Ecto neural progenitor cell (in vitro differentiated cells): ENCODE results near the gene CAMKK2.
"Not testable (repeated sequence)": the region's sequence is repeated elsewhere in the genome, so short reads cannot be mapped to it uniquely, and the experiment has no call there.

Source experiments
- DNase-seq: peaks from one replicate; pipeline ENCODE4 v3.0.0-alpha.2; 2018; ENCODE audit warnings: low spot score

Gene CAMKK2

DNA sequence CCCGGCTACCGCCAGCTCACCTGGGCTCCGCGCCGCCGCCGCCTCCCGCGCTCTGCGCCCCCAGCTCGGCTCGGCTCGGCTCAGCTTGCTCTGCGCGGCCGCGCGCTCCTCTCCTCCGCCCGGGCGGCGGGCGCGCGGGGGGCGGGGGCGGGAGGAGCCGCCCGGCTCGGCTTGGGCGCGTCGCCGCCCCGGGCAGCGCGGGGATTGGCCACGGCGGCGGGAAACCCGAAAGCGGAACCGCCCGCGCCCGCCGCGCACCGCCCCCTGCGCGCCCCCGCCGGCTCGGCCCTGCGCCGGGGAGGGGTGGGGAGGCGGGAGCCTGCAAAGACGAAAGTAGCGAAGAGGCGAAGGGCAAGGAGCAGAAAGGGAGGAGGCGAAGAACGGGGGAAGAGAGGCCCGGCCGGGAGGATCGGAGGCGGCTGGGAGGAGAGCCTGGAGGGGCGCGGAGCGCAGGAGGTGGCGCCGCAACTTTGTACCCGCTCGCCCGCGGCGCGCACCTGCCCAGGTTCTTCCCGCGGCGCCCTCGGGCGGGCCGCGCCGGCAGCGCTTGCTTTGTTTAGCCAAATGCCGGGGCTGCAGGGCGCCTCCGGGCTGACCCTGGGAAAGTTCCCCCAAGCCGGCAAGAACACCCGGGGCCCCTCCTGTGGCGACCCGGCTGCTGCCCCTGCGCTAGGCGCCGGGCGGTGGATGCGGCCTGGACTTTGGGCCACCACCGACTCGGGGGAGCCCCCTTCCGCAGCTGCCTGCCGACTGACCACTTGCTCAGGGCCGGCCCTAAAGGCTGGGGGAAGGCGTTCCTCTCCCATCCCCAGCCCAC is at the start of gene CAMKK2:
TSS of gene CAMKK2 (minus strand) at position 92 of the 817 bp plus-strand sequence. CDS start 22,183 bp downstream, outside the sequence.
- peak; percentile 94 for DNase-seq

DNA sequence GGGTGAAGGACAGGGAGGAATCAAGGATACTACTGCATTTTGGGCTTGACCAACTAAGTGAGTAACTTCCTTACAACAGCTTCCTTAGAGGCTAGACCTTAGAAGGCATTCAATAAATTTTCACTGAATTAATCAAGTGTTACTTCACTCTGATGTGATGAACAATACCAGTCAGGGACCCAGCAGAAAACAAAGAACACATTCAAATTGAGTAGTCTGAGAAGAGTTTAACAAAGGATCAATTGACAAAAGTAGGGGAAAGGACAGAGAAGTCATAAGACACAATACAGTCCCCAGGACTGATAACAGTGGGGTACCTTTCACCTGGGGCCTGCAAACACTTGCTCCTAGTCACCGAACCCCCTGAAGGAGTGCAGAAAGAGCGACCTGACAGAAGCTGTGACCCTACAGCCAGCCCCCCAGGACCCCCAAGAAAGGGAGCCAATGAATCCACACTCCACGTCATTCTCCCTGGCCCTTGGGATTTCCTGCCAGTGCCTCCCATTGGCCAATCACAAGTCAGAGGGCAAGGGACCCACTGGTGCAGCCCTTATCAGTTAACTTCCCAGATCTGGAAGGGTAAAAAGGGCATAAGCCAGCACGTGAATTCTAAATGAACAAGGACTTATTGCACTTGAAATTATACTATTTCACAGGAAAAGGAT is 48.8 kb upstream of the CAMKK2 start:
- no peak for DNase-seq

DNA sequence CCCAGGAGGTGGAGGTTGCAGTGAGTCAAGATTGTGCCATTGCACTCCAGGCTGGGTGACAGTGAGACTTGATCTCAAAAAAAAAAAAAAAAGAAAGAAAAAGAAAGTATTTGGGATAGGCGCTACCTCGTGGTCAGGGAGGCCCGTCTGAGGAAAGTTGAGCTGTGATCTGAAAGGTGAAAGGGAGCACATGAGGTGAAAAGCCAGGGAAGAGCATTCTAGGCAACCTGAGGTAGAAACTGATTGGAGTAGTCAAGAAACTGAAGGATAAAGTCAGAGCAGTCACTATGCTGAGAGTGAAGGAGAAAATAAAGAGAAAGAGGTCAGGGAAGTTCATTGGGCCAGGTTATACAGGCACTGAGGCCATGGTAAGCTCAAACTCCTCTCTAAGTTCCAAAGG is 48.0 kb upstream of the CAMKK2 start:
- DNase-seq, result no peak

DNA sequence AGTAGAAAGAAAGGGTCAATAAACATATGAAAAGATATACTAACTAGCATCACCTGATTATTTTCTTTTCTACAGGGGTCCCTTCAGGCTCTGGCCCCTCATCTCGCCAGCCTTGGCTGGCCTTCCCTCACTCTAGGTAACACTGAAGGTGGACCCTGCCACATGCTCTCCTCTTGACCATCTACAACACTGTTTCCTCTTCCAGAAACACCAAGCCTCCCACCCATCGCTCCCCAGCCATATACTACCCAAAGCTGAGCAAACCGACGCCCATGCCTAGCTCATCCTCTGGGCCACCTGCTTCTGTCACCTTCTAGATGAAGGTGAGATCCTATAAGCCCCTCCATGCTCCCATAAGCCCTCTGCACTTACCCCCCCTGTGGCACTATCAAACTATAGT is 40.9 kb upstream of the CAMKK2 start:
- DNase-seq, result no peak

DNA sequence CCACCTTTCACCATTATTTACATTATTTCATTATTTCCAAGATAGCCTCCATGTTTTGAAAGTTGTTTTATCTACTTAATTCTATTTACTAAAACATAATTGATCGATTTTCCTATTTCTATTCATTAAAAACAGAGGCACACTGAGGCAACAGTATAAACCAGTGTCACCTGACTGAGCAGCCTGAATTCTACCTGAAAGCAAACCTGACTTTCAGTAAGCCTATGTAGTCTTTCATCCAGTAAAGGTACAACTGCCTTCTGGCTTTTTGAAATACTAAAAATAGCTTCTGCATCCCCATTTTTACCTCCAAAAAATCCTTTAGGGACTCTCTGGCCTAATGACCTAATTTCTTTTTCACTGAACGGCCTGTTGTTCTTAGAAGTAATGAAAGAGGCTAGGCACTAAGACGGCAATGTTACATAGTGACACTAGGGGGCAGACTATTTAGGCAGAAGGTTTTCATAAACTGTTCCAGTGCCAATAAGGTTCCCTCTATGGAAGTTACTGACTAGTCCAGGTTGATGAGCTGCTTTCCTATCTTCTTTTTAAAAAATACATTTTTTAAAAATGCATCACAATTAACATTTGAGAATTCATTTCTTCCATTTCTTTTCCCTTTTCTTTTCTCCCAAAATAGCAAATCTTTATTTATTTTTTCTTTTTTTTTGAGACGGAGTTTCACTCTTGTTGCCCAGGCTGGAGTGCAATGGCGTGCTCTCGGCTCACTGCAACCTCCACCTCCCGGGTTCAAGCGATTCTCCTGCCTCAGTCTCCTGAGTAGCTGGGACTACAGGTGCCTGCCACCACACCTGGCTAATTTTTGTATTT is 38.2 kb upstream of the CAMKK2 start:
- no peak for DNase-seq

DNA sequence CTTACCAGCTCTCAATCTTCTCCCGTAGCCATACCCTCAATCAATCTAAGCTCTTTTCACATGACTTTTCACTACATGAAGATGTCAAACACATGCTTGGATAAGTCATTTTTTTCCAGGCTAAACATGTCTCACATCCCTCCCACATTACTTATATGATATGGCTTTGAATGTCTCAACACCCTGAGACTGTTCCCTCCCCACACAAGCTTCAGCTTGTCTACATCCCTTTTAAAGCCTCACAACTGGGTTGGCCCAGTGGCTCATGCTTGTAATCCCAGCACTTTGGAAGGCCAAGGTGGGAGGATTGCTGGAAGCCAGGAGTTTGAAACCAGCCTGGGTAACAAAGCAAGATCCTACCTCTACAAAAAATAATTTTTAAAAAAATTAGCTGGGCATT is 37.2 kb upstream of the CAMKK2 start:
- DNase-seq, result no peak

DNA sequence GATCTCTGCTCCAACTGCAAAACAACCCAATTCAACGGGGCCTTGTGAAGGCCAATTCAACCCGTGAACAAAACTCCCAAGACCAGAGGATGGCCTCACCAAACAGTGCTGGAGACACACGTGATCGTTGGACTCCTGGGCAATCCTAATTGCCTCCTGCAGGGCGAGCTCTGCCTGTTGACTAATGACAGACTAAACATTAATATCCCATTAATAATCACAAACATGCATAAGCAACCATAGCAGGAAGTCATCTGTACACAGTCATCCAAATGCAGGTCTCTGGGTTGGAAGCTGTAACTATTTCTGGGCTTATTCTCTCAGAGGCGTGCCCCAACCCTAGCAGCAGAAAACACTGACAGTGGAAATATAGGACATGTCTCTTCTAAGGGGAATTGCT is 34.7 kb upstream of the CAMKK2 start:
- no peak for DNase-seq

DNA sequence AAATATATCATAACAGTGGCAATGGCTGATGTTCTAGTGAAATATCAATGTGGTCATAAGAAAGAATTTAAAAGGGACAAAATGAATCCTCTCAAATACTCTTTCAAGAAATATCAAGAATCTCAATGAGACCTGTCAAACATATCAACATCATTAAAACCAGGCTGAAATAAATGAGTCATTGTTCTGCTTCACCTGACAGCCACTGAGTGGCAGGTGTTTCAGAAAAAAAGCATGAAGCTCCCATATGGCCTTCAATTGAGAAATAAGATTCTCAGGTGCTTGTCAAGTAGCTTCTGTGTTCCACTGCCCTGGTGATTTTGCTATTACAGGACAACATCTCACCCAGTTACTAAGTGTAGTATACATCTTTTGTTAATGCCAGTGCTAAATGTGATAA is 34.2 kb upstream of the CAMKK2 start:
- no peak for DNase-seq

DNA sequence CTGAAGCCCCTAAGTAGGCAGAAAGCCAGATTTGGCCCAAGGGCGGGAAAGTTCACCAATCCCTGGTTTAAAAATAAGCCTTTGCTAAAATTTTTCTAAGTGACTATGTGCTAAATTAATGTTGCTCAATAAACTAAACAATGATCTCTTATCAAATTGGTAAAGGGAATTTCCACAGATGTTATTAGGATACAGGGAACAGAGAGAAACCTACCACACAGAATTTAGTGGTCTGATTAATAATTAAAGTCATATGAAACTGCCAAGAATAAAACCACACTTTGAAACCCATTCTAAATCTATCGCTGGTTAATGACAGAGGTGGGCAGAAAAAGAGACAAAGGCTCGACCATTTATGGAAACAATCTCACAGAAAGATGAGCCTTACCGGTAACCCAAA is 33.7 kb upstream of the CAMKK2 start:
- DNase-seq, result no peak

DNA sequence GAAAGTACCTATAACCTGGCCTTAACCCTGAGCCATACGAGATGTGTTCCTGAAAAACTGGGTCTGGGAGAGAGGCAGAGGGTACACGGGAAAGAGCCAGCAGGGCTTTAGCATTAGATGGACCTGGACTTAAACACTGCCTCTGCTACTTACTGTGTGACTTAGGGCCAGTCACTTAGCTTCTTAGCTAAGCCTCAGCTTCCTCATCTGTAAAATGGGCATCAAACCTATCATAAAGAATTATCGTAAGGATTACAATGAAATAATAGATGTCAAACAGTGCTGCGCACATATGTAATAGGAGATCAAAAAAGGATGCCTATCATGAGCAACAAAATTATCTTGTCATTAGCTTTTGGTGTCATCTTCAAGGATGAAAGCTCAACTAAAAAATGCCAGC is 32.1 kb upstream of the CAMKK2 start:
- DNase-seq, result no peak

DNA sequence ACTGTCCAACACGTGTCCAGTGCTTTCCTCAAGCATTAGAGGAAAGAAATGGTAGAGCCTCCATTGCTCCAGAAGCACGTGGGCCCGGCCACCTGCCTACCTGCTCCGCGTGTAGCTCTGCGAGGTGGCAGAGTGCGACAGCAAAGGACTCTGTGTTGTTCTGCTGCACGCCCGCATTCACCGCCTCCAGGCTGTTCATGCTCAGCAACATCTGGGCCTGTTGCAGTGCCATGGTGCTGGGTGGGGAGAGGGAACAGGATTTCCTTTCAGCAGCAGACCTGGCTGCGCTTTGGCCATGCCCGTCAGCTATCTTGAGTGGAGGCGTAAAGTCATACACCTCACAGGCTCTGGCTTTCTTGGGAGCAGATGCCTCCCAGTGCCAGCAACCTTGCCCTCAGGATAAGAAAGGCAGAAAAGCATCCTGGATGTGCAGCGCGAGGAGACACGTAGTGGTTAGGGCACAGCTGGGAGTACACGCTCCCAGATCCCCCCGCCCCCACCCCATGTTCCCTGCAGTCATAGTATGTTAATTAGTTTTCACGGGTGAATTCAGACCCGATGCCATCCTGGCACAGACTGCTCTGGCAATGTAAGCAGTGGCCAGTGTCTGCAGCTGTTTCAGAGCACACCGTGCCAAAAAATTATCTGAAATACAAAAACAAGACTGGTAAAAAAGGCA is 30.6 kb upstream of the CAMKK2 start:
- DNase-seq, result no peak

DNA sequence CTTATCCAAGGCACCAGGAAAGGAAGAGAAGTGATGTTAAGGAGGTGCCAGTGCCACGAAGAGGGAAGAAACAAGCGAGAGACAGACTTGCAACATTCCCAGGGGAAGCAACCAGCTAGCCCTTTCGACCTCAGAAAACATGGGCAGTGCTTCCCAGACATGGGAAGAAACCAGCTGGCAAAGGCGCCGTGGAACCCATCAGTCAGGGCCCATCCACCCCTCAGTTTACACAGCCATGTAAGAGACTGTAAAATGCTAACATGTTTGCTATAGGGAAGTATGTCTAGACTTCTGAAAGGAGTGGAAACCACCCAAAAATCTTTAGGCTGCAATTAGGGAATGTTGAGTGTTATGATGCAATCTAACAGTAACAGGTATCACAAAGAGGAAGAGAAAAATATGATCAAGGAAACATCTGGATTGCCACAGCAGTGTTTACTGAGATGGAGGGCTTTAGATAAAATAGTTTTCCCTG is 29.4 kb upstream of the CAMKK2 start:
- no peak for DNase-seq

DNA sequence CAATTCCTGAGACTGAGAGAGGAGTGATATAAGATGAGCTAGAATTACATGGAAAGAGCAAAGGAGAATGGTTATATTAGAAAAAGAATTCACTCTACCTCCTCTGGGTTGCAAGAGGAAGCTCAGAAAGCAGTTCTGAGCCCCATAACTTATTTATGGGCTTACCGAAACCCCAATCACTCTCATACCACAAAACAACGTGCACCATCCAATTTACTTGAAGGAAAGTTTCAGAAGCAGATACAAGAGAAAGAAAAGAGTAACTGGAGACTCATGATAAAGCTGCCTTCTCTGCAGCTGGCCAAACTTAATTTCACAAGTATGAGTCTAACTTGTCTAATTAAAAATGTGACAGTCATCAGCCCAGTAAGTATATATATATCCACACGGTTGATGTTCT is 27.4 kb upstream of the CAMKK2 start:
- no peak for DNase-seq

DNA sequence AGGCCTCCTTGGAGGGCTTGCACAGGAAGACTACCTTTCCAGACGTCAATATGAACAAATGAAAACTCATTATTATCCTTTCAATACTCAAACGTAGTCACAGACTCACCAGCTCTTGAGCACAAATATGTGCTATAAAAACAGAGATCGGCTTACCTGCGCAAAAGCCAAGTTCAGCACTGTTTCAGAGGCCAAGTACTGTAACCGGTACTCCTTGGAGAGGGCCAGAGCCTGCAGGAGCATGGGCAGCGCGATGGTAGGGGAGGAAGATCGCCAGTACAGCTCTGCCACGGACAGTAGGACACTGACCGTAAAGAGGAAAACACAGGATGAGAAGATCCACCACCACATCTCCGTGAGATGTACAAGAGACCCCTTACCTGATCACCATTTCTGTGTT is 21.6 kb upstream of the CAMKK2 start:
- no peak for DNase-seq

DNA sequence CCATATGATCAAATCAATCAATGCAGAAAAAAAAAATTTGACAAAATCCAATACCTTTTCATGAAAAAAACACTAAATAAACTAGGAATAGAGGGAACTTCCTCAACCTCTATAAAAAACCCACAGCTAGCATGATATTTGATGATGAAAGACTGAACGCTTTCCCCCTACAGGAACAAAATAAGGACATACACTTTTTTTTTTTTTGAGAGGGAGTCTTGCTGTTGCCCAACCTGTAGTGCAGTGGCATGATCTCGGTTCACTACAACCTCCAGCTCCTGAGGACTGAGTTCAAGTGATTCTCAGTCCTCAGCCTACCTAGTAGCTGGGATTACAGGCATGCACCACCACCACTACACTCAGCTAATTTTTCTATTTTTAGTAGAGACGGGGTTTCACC is 17.9 kb upstream of the CAMKK2 start:
- DNase-seq, result no peak

DNA sequence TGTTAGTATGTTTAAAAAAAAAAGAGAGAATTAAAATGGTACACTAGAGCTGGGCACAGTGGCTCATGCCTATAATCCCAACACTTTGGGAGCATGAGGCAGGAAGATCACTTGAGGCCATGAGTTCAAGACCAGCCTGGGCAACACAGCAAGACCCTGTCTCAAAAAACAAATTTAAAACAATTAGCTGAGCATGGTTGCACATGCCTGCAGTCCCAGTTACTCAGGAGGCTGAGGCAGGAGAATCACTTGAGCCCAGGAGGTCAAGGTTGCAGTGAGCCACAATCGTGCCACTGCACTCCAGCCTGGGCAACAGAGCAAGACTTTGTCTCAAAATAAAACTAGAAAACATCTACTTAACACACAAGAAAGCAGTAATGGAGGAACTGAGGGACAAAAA is 13.7 kb upstream of the CAMKK2 start:
- not testable (repeated sequence) for DNase-seq

DNA sequence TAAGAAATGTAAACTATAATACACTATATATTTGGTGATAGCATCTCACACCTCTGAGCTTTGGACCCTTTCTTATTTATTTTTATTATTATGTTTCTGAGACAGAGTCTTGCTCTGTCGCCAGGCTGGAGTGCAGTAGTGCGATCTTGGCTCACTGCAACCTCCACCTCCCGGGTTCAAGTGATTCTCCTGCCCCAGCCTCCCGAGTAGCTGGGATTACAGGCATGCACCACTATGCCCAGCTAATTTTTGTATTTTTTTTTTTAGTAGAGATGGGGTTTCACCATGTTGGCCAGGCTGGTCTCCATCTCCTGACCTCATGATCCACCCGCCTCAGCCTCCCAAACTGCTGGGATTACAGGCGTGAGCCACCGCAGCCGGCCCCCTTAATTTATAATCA is 10.9 kb upstream of the CAMKK2 start:
- not testable (repeated sequence) for DNase-seq

DNA sequence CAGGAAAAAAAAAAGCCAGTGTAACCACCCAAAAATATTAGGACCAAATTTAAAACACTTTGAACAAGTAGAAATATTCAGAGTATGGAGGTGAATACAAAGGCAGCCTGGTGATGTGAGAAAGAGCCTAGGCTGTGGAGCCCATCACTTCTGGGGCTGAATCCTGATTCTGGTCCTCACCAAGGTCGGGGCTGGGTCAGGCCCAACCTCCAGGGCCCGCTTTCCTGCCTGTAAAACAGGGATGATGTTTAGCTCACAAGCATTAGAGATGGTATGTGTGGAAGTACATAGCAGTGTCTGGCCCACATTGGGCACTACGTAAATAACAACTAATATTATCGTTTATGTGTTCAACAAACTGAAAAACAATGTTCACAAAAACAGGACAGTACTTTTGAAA is 7.8 kb upstream of the CAMKK2 start:
- no peak for DNase-seq

DNA sequence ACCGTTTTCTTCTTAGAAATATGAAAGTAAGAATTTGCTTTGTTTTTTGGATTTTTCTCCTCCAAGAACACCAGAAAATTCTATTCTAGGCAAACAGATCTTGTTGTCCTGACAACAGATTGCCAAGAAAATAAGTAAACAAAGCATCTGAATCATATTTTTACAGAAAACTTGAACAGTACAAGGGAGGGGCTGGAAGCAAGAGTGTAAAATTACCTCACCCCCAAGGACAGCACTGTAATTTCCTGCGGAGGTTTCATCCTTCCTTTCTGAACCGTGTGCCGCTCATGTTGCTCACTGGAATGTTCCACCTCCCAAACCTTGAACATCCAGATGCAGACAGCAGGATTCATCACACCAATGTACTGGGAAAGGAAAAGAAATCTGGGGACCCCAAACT is 5.4 kb upstream of the CAMKK2 start:
- DNase-seq, result no peak

DNA sequence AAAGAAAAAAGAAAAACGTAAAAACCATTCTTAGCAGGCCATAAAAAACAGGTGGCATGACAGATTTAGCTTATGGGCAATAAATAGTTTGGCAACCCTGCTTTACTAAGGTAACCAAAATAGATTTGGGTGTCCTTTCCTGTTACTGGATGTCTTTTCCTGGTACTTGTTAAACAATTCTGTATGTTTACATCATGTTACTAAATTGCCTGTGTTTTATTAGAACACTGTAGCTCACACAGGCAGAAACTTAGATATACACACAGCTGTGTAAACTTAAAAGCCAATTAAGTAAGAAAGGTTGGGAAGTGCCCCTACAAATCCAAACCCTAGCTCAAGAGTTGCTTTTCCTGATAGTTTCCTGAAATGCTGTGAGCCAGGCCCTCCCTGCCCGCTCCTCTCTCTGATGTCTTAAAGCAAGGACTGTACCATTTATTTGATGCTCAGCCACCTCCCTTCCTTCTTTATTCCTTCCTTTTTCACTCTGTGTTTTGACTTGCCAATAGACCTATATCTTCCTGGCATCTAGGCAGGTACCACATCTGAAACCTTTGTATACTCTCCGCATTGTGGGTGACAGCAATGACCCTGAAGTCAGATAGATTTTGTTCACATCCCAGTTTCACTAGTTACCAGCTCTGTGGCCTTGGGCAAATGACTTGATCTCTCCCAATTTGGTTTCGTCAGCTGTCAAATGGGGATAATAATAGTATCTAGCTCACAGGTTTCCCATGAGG is 3.7 kb upstream of the CAMKK2 start:
- DNase-seq, result no peak

DNA sequence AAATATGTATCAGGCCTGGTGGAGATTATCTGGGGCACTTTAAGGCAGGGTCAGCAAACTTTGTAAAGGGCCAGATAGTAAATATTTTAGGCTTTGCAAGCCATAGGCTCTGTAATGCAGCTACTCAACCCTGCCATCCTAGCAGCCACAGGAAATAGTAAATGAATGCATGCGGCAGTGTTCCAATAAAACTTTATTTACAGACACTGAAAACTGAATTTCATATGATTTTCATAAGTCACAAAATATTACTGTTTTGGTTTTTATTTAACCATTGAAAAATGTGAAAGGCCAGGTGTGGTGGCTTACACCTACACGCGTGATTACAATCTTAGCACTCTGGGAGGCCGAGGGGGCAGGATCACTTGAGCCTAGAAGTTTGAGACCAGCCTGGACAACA is 3.2 kb upstream of the CAMKK2 start:
- no peak for DNase-seq
